ENCODE measurements around the gene PRSS8. TPM values are rescaled to one million over a fixed set of nuclear protein-coding genes. Genes with fewer than 3 reads are reported as not detected.
"Not testable (repeated sequence)": the region's sequence is repeated elsewhere in the genome, so short reads cannot be mapped to it uniquely, and the experiment has no call there.

PRSS8 gene
- total RNA-seq, 1 donor from 2014 or later = 53.6 TPM

GRCh38 chr16:31179219-31179746 is 43.8 kb upstream of the PRSS8 start:
- no peak for DNase-seq (ENCODE audit: low read depth)
- peak overlapping the region; percentile 89 for H3K4me3 ChIP-seq (ENCODE audit: low read depth, low read length)
- TF ChIP-seq, protein P1, sequence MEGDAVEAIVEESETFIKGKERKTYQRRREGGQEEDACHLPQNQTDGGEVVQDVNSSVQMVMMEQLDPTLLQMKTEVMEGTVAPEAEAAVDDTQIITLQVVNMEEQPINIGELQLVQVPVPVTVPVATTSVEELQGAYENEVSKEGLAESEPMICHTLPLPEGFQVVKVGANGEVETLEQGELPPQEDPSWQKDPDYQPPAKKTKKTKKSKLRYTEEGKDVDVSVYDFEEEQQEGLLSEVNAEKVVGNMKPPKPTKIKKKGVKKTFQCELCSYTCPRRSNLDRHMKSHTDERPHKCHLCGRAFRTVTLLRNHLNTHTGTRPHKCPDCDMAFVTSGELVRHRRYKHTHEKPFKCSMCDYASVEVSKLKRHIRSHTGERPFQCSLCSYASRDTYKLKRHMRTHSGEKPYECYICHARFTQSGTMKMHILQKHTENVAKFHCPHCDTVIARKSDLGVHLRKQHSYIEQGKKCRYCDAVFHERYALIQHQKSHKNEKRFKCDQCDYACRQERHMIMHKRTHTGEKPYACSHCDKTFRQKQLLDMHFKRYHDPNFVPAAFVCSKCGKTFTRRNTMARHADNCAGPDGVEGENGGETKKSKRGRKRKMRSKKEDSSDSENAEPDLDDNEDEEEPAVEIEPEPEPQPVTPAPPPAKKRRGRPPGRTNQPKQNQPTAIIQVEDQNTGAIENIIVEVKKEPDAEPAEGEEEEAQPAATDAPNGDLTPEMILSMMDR (conservative IDR thresholded peaks at IDR 0.05; ENCODE audit: low read depth, low read length) = no peak

DNA sequence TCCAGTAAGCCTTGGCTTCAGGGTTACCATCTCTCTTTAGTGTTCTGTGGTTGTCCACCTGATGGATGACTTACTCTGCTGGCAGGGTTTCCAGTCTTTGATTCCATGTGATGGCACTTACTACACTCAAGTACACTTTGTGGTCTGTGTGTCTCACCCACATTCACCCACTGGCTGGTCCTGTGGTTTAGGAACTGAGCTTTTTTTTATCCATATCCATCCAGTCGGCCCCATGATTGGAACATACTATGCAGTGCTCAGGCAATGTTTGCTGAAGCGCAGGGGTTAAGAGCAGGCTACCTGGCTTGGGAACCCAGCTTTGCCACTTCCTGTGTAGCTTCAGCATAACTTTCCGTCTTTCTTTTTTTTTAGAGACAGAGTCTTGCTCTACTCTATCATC is 41.6 kb upstream of the PRSS8 start:
- DNase-seq (ENCODE audit: low read depth) = peak; percentile 74
- TF ChIP-seq, protein P1 (conservative IDR thresholded peaks at IDR 0.05; ENCODE audit: low read depth, low read length) = no peak
- H3K4me3 ChIP-seq (ENCODE audit: low read depth, low read length) = no peak overlapping the region

DNA sequence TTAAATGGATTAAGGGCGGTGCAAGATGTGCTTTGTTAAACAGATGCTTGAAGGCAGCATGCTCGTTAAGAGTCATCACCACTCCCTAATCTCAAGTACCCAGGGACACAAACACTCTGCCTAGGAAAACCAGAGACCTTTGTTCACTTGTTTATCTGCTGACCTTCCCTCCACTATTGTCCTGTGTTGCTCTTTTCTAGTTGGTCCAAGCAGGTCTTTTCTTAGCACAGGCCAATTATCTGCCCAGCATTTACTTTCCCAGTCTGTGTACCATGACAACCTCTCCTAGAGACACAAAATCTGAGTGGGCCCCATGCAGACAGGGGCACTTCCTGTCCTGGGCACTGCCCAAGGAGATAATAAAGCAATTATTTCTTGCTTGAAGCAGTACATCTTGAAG is 34.5 kb upstream of the PRSS8 start:
- not testable (repeated sequence) for H3K4me3 ChIP-seq (ENCODE audit: low read depth, low read length); DNase-seq (ENCODE audit: low read depth)

- TF ChIP-seq, protein P1 (conservative IDR thresholded peaks at IDR 0.05; ENCODE audit: low read depth, low read length) = no peak
- H3K4me3 ChIP-seq (ENCODE audit: low read depth, low read length) = no peak overlapping the region
- DNase-seq (ENCODE audit: low read depth) = no peak
Observed at GRCh38 chr16:31168848-31169247, 33.3 kb upstream of the PRSS8 start.

DNA sequence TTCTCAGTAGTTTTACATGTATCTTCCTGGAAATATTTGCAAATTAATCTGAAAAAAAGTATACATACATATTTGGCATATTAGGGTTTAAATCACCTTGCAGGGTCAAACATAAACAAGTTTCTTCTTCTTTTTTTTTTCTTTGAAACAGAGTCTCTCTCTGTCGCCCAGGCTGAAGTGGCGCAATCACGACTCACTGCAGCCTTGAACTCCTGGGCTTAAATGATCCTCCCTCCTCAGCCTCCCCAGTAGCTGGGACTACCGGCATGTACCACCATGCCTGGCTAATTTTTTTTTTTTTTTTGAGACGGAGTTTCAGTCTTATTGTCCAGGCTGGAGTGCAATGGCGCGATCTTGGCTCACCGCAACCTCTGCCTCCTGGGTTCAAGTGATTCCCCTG is 31.8 kb upstream of the PRSS8 start:
- no peak overlapping the region for H3K4me3 ChIP-seq (ENCODE audit: low read depth, low read length)
- TF ChIP-seq, protein P1 (conservative IDR thresholded peaks at IDR 0.05; ENCODE audit: low read depth, low read length) = no peak
- DNase-seq (ENCODE audit: low read depth) = no peak

DNA sequence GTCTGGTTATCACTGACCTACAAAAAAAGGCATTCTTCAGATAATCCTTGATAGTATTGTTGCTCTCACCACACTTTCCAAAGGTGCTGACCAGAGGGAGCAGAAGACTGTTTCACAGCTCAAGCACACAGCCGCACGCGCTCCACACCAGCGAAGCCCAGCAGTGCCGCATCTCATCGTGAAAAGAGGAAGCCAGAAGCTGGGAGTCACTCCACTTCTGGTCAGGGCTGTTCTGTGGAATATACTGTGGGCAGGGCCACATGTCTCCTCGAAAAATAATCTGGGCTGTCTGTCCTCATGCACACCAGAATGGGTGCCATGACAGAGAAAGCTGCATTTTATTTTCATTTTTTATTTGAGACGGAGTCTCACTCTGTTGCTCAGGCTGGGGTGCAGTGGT is 21.6 kb upstream of the PRSS8 start:
- TF ChIP-seq, protein P1 (conservative IDR thresholded peaks at IDR 0.05; ENCODE audit: low read depth, low read length) = no peak
- no peak for DNase-seq (ENCODE audit: low read depth)
- no peak overlapping the region for H3K4me3 ChIP-seq (ENCODE audit: low read depth, low read length)

- DNase-seq (ENCODE audit: low read depth); H3K4me3 ChIP-seq (ENCODE audit: low read depth, low read length): not testable (repeated sequence)
Observed at GRCh38 chr16:31150976-31151375, 15.4 kb upstream of the PRSS8 start.

- TF ChIP-seq, protein P1 (conservative IDR thresholded peaks at IDR 0.05; ENCODE audit: low read depth, low read length) = no peak
- no peak for DNase-seq (ENCODE audit: low read depth)
- H3K4me3 ChIP-seq (ENCODE audit: low read depth, low read length) = no peak within 1 kb of the TSS
Observed at GRCh38 chr16:31149894-31150890, 14.7 kb upstream of the PRSS8 start, which contains the start of gene PRSS36. TSS of gene PRSS36 (minus strand) at chr16:31150066. CDS start at chr16:31150035, 31 bp downstream.
